CD4-positive, alpha-beta T cell treated with Interleukin-15 for 4 hours (primary cell): ENCODE results near the gene OGT.
A peak's percentile ranks its signal among the peaks of the same experiment; 100 is the strongest.
"Not testable (repeated sequence)": the region's sequence is repeated elsewhere in the genome, so short reads cannot be mapped to it uniquely, and the experiment has no call there.

ENCODE experiments used
- DNase-seq: peaks from one replicate; pipeline ENCODE4 v3.0.0-alpha.2; 2020; ENCODE audit warnings: low spot score

Gene OGT

DNA sequence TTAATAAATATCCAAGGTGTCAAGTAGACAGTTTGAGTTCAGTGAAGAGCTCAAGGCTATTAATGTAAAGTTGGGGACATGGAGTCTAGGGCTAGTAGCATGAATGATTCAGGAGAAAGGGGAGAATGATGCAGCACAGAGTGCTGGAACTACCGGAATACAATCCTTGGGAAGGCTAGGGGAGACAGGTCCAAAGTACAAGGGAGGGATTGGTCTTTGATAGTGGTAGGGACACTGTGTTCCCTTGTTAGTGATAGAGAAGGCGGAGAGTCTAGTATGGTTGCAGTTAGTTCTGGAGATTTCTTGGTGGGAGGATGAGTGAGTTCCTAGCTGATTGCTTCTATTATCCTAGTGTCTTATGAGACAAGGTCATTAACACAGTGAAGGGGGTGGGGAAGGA lies 54.0 kb downstream of the OGT start:
- DNase-seq = no peak

GRCh38 chrX:71593210-71593609 lies 60.3 kb downstream of the OGT start:
- not testable (repeated sequence) for DNase-seq

DNA sequence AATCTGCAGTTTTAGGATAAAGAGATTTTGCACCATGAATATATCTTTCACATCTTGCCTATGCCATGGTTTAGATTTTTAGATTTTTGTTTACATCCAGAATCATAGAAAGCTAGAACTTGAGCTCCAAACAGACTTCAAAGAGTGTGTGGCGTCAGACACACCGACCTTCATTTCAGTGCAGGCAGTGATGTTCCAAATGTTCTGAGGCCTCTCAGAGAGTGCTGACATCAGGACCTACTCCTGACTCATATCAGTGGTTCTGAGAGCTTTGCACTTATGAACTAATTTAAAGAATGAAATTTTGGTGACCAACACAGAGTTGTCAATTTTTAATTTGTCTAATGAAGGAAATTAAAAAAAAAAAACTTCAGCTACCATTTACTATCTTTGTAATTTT lies 67.1 kb downstream of the OGT start:
- no peak for DNase-seq

GRCh38 chrX:71603618-71604017 lies 70.7 kb downstream of the OGT start:
- DNase-seq = no peak

DNA sequence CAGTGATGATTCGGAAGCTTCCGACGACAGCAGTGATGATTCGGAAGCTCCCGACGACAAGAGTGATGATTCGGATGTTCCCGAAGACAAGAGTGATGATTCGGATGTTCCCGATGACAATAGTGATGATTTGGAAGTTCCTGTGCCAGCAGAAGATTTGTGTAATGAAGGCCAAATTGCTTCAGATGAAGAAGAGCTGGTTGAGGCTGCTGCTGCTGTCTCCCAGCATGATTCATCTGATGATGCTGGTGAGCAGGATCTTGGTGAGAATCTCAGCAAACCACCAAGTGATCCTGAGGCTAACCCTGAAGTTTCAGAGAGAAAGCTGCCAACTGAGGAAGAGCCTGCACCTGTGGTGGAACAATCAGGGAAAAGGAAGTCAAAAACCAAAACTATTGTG lies 71.2 kb downstream of the OGT start:
- no peak for DNase-seq

- no peak for DNase-seq
Observed at GRCh38 chrX:71604796-71605568, 72.1 kb downstream of the OGT start.

- peak; percentile 34 for DNase-seq
Observed at GRCh38 chrX:71606536-71607216, 73.8 kb downstream of the OGT start.

GRCh38 chrX:71607488-71607887 lies 74.6 kb downstream of the OGT start:
- no peak for DNase-seq

- DNase-seq = no peak
Observed at GRCh38 chrX:71609095-71609750, 76.3 kb downstream of the OGT start.

GRCh38 chrX:71611736-71612135 lies 78.8 kb downstream of the OGT start:
- DNase-seq = not testable (repeated sequence)

DNA sequence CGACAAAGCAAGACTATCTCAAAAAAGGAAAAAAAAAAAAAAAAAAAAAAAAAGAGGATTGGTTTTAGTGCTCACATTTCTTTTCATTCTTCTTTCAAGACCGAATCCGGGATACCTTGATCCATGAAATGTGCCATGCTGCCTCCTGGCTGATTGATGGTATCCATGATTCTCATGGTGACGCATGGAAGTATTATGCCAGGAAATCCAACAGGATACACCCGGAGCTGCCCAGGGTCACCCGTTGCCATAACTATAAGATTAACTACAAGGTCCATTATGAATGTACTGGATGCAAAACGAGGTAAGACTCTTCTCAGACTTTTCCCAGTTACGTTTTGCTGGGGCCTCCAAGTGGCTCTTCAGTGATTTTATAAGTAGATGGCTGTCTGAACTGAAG lies 79.4 kb downstream of the OGT start:
- no peak for DNase-seq

DNA sequence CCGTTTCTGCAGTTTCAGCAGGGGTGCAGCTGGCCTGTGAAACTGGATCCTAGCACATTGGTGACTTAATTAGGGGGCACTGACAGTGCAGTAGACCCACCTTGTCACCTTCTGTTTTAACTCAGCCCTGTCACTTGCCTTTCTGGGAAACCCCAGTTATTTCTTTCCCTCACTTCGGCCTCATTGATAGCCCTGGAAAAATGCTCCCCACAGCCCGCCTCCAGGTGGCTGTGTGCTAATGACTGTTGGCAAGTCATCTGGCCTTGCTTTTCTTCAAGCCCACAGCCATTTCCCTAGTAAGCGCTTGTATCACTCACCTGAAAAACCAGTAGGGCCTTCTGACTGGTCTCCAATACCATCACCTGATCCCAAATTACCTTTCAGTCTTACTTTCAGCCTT lies 82.2 kb downstream of the OGT start:
- no peak for DNase-seq

DNA sequence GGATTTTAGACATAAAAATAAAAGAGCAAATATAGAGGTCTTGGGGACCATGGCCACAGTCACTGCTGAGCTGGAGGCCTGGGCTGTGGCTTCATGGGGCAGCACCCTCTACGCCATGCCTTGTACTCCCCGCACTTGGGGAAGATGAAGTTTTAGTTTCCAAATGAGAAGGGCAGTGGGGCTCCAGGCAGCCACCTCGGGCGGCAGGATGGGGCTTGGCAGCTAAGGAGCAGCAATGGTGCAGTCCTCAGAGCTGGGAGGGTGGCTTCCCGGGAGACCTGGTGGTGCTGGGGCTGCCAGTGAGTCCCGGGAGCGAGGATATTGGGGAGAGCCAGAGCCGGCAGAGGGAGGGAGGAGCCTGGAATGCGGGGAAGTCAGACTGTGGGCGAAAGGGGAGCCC lies 83.0 kb downstream of the OGT start:
- no peak for DNase-seq

DNA sequence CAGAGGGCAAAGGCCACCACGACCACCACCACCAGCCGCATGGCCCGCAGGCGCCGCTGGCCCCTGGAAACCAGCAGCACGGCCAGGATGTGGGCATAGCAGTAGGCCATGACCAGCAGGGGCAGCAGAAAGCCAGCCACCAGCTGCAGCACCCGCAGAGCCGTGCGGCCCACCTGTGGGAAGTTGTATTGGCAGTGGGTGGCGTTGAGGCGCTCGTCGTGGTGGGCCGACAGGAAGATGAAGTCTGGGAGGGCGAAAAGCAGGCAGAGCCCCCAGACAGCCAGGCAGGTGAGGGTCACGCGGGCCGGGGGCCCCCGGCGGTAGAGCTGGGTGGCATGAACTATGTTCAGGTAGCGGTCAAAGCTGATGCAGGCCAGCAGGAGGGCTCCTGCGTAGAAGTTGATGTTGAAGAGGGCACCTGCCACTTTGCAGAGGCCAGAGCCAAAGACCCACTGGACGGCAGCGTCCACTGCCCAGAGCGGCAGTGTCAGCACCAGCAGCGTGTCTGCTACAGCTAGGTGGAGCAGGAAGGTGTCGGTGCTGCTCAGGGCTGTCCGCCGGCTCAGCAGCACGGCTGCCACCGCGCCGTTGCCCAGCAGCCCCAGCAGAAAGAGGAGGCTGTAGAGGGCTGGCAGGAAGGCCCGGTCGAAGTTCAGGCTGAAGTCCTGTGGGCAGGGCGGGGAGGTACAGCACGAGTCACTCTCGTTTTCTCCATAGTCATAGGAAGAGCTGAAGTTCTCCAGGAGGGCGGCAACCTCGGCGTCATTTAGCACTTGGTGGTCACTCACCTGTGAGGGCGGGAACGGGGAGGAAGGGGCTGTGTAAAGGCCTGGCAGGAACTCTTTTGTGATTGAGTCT lies 84.0 kb downstream of the OGT start:
- DNase-seq = peak; percentile 26

- no peak for DNase-seq
Observed at GRCh38 chrX:71617742-71618141, 84.8 kb downstream of the OGT start.

DNA sequence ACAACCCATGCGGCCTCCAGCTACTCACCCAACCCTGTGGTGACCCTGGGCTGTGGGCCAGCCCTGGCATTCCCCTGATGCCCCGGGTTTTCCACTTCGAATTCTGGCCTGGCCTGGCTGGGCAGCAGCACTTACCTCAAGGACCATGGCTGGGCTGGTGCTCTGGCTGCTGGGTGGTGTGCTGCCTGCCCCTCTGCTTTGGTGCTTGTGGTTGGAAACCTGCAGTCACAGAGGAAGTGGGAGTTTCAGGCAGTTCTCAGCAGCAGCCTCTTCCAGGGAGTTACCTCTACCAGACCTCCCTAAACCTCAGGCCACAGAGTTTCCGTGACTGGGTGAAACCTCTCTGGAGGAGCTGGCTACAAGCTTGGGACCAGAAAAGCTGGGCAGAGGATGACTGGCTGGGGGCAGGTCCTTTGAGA lies 85.4 kb downstream of the OGT start, which contains the start of gene CXCR3:
TSS of gene CXCR3 (minus strand) at position 209 of the 419 bp plus-strand sequence. CDS start at position 147, 62 bp downstream.
- peak; percentile 60 for DNase-seq

DNA sequence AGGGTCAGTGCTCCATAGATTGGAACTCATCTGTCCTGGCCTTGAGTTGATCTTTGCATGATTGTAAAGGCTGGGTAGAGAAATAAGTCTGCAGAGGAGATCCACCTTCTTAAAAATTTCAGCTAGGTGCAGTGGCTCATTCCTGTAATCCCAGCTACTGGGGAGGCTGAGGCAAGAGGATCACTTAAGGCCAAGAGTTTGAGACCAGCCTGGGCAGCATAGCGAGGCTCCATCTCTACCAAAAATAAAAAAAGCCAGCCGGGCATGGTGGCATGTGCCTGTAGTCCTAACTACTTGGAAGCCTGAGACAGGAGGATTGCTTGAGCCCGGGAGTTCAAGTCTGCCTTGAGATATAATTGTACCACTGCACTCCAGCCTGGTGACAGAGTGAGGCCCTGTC lies 85.9 kb downstream of the OGT start:
- DNase-seq = no peak

DNA sequence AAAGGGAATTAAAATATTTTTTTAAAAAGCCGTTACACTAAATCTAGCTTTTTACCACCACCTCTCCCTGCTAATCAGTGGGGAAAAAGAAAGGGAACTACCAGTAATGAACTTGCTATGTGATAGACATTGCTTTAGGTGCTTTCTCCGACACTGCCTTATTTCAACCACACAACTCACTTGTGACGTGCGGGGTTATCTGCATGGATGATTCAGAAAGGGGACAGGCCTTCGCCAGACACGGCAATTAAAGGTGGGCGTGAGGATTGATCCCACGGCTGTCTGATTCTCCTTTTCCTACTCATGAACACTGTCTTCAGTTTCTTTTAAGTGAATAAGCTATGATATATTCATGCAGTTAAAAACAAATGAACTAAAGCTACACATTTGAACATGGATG lies 86.3 kb downstream of the OGT start:
- peak; percentile 50 for DNase-seq

DNA sequence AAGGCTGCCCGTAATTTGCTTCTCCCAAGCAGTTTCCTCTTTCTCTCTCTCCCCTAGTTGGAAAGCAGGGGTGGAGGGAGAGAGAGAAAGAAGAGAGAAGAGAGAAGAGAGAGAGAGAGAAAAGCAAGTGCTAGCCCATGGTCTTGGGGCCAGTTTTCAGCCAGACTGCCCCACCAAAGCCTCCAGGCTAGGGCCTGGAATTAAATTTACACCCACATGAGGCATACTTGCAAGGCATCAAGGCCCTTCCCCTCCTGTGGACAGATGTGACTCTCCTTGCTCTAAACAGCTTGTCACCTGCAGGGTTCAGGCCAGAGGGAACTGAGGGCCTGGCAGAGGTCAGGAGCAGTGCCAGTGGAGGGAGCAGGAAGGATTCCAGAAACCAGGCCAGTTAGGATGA lies 87.1 kb downstream of the OGT start:
- no peak for DNase-seq

- DNase-seq = no peak
Observed at GRCh38 chrX:71621603-71622002, 88.7 kb downstream of the OGT start.

- no peak for DNase-seq
Observed at GRCh38 chrX:71622032-71622575, 89.2 kb downstream of the OGT start.
